GM18517 (cell line): ENCODE measurements around the gene WNT3.

Experiments used
- ATAC-seq: cut with Tn5 transposase; IDR thresholded peaks from one replicate; pipeline ENCODE4 v1.9.1; 2021; ENCODE audit warnings: mild to moderate bottlenecking, moderate library complexity; ENCODE audit not compliant: unreplicated experiment

Gene WNT3

GRCh38 chr17:46739982-46740381 is 78.5 kb downstream of the WNT3 start:
- ATAC-seq, result no peak

GRCh38 chr17:46738544-46738943 is 79.9 kb downstream of the WNT3 start:
- ATAC-seq, result no peak

GRCh38 chr17:46737326-46737725 is 81.2 kb downstream of the WNT3 start:
- ATAC-seq, result no peak

GRCh38 chr17:46736100-46736499 is 82.4 kb downstream of the WNT3 start:
- no peak for ATAC-seq

GRCh38 chr17:46733837-46734475 is 84.5 kb downstream of the WNT3 start:
- ATAC-seq, result no peak

GRCh38 chr17:46732754-46733398 is 85.6 kb downstream of the WNT3 start:
- ATAC-seq, result no peak

- ATAC-seq, result no peak
Measured at GRCh38 chr17:46732160-46732559, 86.3 kb downstream of the WNT3 start.

- ATAC-seq, result no peak
Measured at GRCh38 chr17:46730679-46731078, 87.8 kb downstream of the WNT3 start.

- ATAC-seq, result no peak
Measured at GRCh38 chr17:46730026-46730425, 88.5 kb downstream of the WNT3 start.

- ATAC-seq, result no peak
Measured at GRCh38 chr17:46727572-46728348, 90.7 kb downstream of the WNT3 start.

GRCh38 chr17:46726206-46726605 is 92.3 kb downstream of the WNT3 start:
- ATAC-seq, result no peak

GRCh38 chr17:46722662-46723285 is 95.7 kb downstream of the WNT3 start:
- no peak for ATAC-seq

GRCh38 chr17:46720408-46720807 is 98.1 kb downstream of the WNT3 start:
- no peak for ATAC-seq

- no peak for ATAC-seq
Measured at GRCh38 chr17:46719891-46720290, 98.6 kb downstream of the WNT3 start.

GRCh38 chr17:46717999-46718398 is 100.5 kb downstream of the WNT3 start:
- ATAC-seq, result no peak
